Keratinocyte (primary cell): Measurements from ENCODE around the gene RBPJ.

Experiments
- CTCF ChIP-seq, 3 experiments: IDR thresholded peaks in 1 of 3; conservative IDR thresholded peaks in 1 of 3; optimal IDR thresholded peaks in 1 of 3; 2 replicates in 2 of 3; 3 replicates in 1 of 3; pipeline versions ENCODE3 to v1.5.1; 2011; ENCODE audit warnings: low read length in 3 of 3, mild to moderate bottlenecking in 3 of 3, moderate library complexity in 2 of 3, control low read depth in 1 of 3, inconsistent platforms in 1 of 3; ENCODE audit not compliant: insufficient read depth in 2 of 3; ENCODE audit errors: extremely low read depth in 1 of 3
- EZH2 ChIP-seq: IDR thresholded peaks from one replicate; pipeline ENCODE4 v1.6.1; 2012; ENCODE audit warnings: inconsistent platforms, mild to moderate bottlenecking, low read length, moderate library complexity

GRCh38 chr4:26303008-26303407 lies 17.8 kb upstream of the RBPJ start:
- no peak for TF ChIP-seq CTCF (optimal IDR thresholded peaks at IDR 0.05 in 1 of 3, IDR thresholded peaks at IDR 0.05 in 1 of 3, conservative IDR thresholded peaks at IDR 0.05 in 1 of 3; ENCODE audit: extremely low read depth in 1 of 3, insufficient read depth in 2 of 3, low read length in 3 of 3)
- no peak for TF ChIP-seq EZH2
